Ishikawa (cell line): ENCODE measurements around the gene CSRNP2.

ENCODE experiments used
- CEBPB ChIP-seq: IDR thresholded peaks from 2 replicates; pipeline ENCODE4 v1.6.1; 2012
- CREB1 ChIP-seq: IDR thresholded peaks from 2 replicates; pipeline ENCODE4 v1.6.1; 2012; ENCODE audit warnings: low read depth
- EGR1 ChIP-seq: IDR thresholded peaks from 2 replicates; pipeline ENCODE4 v1.6.1; 2012
- EP300 ChIP-seq: IDR thresholded peaks from 2 replicates; pipeline ENCODE4 v1.6.1; 2012; ENCODE audit warnings: borderline replicate concordance
- FOXM1 ChIP-seq: IDR thresholded peaks from 2 replicates; pipeline ENCODE4 v1.6.1; 2012; ENCODE audit warnings: low read depth, borderline replicate concordance
- MAX ChIP-seq: IDR thresholded peaks from 2 replicates; pipeline ENCODE4 v1.6.1; 2012
- NFIC ChIP-seq: IDR thresholded peaks from 2 replicates; pipeline ENCODE4 v1.6.1; 2012
- RAD21 ChIP-seq: IDR thresholded peaks from 2 replicates; pipeline ENCODE4 v1.6.1; 2012; ENCODE audit warnings: low read depth
- REST ChIP-seq: IDR thresholded peaks from 2 replicates; pipeline ENCODE4 v1.6.1; 2012; ENCODE audit warnings: low read depth, mild to moderate bottlenecking
- TAF1 ChIP-seq: IDR thresholded peaks from 2 replicates; pipeline ENCODE4 v1.6.1; 2012; ENCODE audit warnings: low read depth, mild to moderate bottlenecking
- TCF12 ChIP-seq: IDR thresholded peaks from 2 replicates; pipeline ENCODE4 v1.6.1; 2012; ENCODE audit warnings: low read depth
- TEAD4 ChIP-seq: IDR thresholded peaks from 2 replicates; pipeline ENCODE4 v1.6.1; 2012
- USF1 ChIP-seq: IDR thresholded peaks from 2 replicates; pipeline ENCODE4 v1.6.1; 2012
- YY1 ChIP-seq: IDR thresholded peaks from 2 replicates; pipeline ENCODE4 v1.6.1; 2012; ENCODE audit warnings: low read depth
- ZBTB7A ChIP-seq: IDR thresholded peaks from 2 replicates; pipeline ENCODE4 v1.6.1; 2012; ENCODE audit warnings: low read depth

CSRNP2 gene

GRCh38 chr12:51027342-51027835, 56.0 kb downstream of the CSRNP2 start:
- TF ChIP-seq CEBPB: no peak
- TF ChIP-seq EP300: no peak
- TF ChIP-seq TAF1: no peak
- no peak for TF ChIP-seq TEAD4
- no peak for TF ChIP-seq REST
- TF ChIP-seq NFIC: no peak
- TF ChIP-seq FOXM1: no peak
- no peak for TF ChIP-seq EGR1
- no peak for TF ChIP-seq ZBTB7A
- TF ChIP-seq MAX: no peak
- no peak for TF ChIP-seq CREB1
- no peak for TF ChIP-seq TCF12

- TF ChIP-seq TEAD4 (peak; percentile 17), TCF12 (peak; percentile 43; the same call in 1 of the 2 replicates), USF1 (peak; percentile 79), ZBTB7A (peak; percentile 95), RAD21 (no peak), CREB1 (no peak; the same call in 1 of the 2 replicates), YY1 (peak; percentile 77), EP300 (no peak; the same call in 1 of the 2 replicates), NFIC (peak; percentile 71; the same call in 1 of the 2 replicates), TAF1 (peak; percentile 77), EGR1 (peak; percentile 99), CEBPB (no peak), MAX (peak; percentile 85)
These were observed 57.4 kb downstream of the CSRNP2 start, which contains the start of gene SLC11A2 for GRCh38 chr12:51025836-51026638. Gene SLC11A2 (minus strand): TSS chr12:51026384. CDS start chr12:51010728, 15,656 bp downstream.

GRCh38 chr12:51025338-51025835, 58.0 kb downstream of the CSRNP2 start:
- no peak for TF ChIP-seq USF1
- TF ChIP-seq EP300: no peak
- TF ChIP-seq REST: no peak
- no peak for TF ChIP-seq TAF1
- TF ChIP-seq NFIC: no peak
- no peak for TF ChIP-seq TCF12
- TF ChIP-seq ZBTB7A: no peak
- no peak for TF ChIP-seq RAD21
- no peak for TF ChIP-seq MAX
- TF ChIP-seq FOXM1: no peak
- no peak for TF ChIP-seq CREB1
- no peak for TF ChIP-seq CEBPB
- TF ChIP-seq YY1: no peak

GRCh38 chr12:51023625-51024382, 59.6 kb downstream of the CSRNP2 start:
- TF ChIP-seq TCF12 (no peak), MAX (no peak), USF1 (no peak), TAF1 (no peak), NFIC (no peak), EGR1 (no peak), YY1 (no peak), CREB1 (no peak), ZBTB7A (no peak), REST (no peak), CEBPB (no peak), RAD21 (no peak), EP300 (no peak), FOXM1 (no peak), TEAD4 (no peak)
